Stimulated activated naive CD8-positive, alpha-beta T cell treated with anti-CD3 and anti-CD28 coated beads, Interleukin-15, Interleukin-2, amounts not matched to agents 100 U/mL and 50 U/mL, for 24 hours (primary cell): ENCODE results near the gene PLPP7.
"Not testable (repeated sequence)": the region's sequence is repeated elsewhere in the genome, so short reads cannot be mapped to it uniquely, and the experiment has no call there.

Experiments used
- ATAC-seq: fragments of 150-1000 bp; cut with Tn5 transposase; one replicate; pipeline ENCODE4 v1.10.0; 2021
- DNase-seq: peaks from one replicate; pipeline ENCODE4 v3.0.0; 2021

PLPP7 gene

GRCh38 chr9:131289301-131290035 lies at the start of gene PLPP7:
Gene PLPP7, plus strand, starts transcription at chr9:131289723. Its CDS starts 275 bp downstream, at chr9:131289998.
- ATAC-seq = no peak
- DNase-seq = no peak

GRCh38 chr9:131240047-131240921 lies 49.2 kb upstream of the PLPP7 start:
- DNase-seq (no peak), ATAC-seq (no peak)

GRCh38 chr9:131244331-131244730 lies 45.2 kb upstream of the PLPP7 start:
- ATAC-seq, DNase-seq: not testable (repeated sequence)

- no peak for ATAC-seq
- DNase-seq = no peak
Observed at GRCh38 chr9:131246618-131247017, 42.9 kb upstream of the PLPP7 start.

- ATAC-seq = no peak
- no peak for DNase-seq
Observed at GRCh38 chr9:131252120-131252519, 37.4 kb upstream of the PLPP7 start.

GRCh38 chr9:131253891-131254491 lies 35.5 kb upstream of the PLPP7 start:
- no peak for DNase-seq
- ATAC-seq = no peak

GRCh38 chr9:131254626-131255025 lies 34.9 kb upstream of the PLPP7 start:
- DNase-seq = no peak
- ATAC-seq = no peak

- DNase-seq = no peak
Observed at GRCh38 chr9:131255676-131256197, 33.8 kb upstream of the PLPP7 start.

GRCh38 chr9:131257266-131258025 lies 32.1 kb upstream of the PLPP7 start:
- DNase-seq = peak; percentile 6
- no peak for ATAC-seq

More at GRCh38 chr9:131255676-131256197, 33.8 kb upstream of the PLPP7 start:
- ATAC-seq = no peak

GRCh38 chr9:131258186-131258585 lies 31.3 kb upstream of the PLPP7 start:
- ATAC-seq = no peak
- DNase-seq = peak; percentile 8

- ATAC-seq (no peak), DNase-seq (peak; percentile 3)
Observed at GRCh38 chr9:131258698-131259431, 30.7 kb upstream of the PLPP7 start.

GRCh38 chr9:131259432-131259898 lies 30.1 kb upstream of the PLPP7 start:
- DNase-seq (peak; percentile 5), ATAC-seq (no peak)

- no peak for ATAC-seq
- peak; percentile 1 for DNase-seq
Observed at GRCh38 chr9:131259916-131260597, 29.5 kb upstream of the PLPP7 start.

- DNase-seq = peak; percentile 1
- ATAC-seq = no peak
Observed at GRCh38 chr9:131260751-131261452, 28.6 kb upstream of the PLPP7 start.

GRCh38 chr9:131262327-131263032 lies 27.0 kb upstream of the PLPP7 start:
- no peak for DNase-seq
- no peak for ATAC-seq

- not testable (repeated sequence) for ATAC-seq, DNase-seq
Observed at GRCh38 chr9:131263033-131263343, 26.5 kb upstream of the PLPP7 start.

GRCh38 chr9:131263701-131264100 lies 25.8 kb upstream of the PLPP7 start:
- ATAC-seq (no peak), DNase-seq (no peak)

GRCh38 chr9:131264231-131264630 lies 25.3 kb upstream of the PLPP7 start:
- peak; percentile 8 for ATAC-seq
- DNase-seq = no peak
